Osteoblast (primary cell): Measurements from ENCODE around the gene TCF20. TPM values are rescaled to one million over a fixed set of nuclear protein-coding genes. Genes with fewer than 3 reads are reported as not detected.

ENCODE experiments used
- DNase-seq: peaks from one replicate; pipeline ENCODE4 v3.0.0; 2011; ENCODE audit warnings: low spot score, mixed read lengths; ENCODE audit not compliant: insufficient read length; ENCODE audit errors: missing footprints
- H2AFZ ChIP-seq: 2 replicates; pipeline ENCODE4 v1.6.0; 2011; ENCODE audit warnings: mild to moderate bottlenecking, low read length
- H3K27ac ChIP-seq: 2 replicates; pipeline ENCODE4 v1.5.1; 2011; ENCODE audit warnings: mild to moderate bottlenecking, low read depth, low read length, moderate library complexity
- H3K27me3 ChIP-seq: 2 replicates; pipeline ENCODE4 v1.6.0; 2012; ENCODE audit warnings: mild to moderate bottlenecking, control low read depth, inconsistent platforms, low read length, moderate library complexity; ENCODE audit not compliant: insufficient read depth
- H3K36me3 ChIP-seq: 2 replicates; pipeline ENCODE4 v1.5.1; 2011; ENCODE audit warnings: mild to moderate bottlenecking, low read length, control low read depth, moderate library complexity; ENCODE audit not compliant: insufficient read depth
- H3K4me1 ChIP-seq: 2 replicates; pipeline ENCODE4 v1.5.1; 2011; ENCODE audit warnings: mild to moderate bottlenecking, low read length, control low read depth, moderate library complexity; ENCODE audit not compliant: insufficient read depth
- H3K4me2 ChIP-seq: 2 replicates; pipeline ENCODE4 v1.6.0; 2011; ENCODE audit warnings: mild to moderate bottlenecking, low read length; ENCODE audit not compliant: insufficient read depth
- H3K4me3 ChIP-seq: fragments of 200-600 bp; sonication (generic); 3 replicates; pipeline ENCODE4 v1.5.1; 2012; ENCODE audit warnings: mild to moderate bottlenecking, low read length, inconsistent platforms; ENCODE audit not compliant: insufficient read depth
- H3K79me2 ChIP-seq: 2 replicates; pipeline ENCODE4 v1.6.0; 2012; ENCODE audit warnings: mild to moderate bottlenecking, low read length, control low read depth, inconsistent platforms; ENCODE audit not compliant: insufficient read depth
- H3K9me3 ChIP-seq: 2 replicates; pipeline ENCODE4 v1.5.1; 2011; ENCODE audit warnings: low read depth, low read length, control low read depth
- H4K20me1 ChIP-seq: 2 replicates; pipeline ENCODE4 v1.6.0; 2012; ENCODE audit warnings: mild to moderate bottlenecking, low read length, control low read depth; ENCODE audit not compliant: insufficient read depth
- total RNA-seq: library from RNA; depleted of rRNA; stranded (reverse); fragments of >200 nt; gene quantifications from 2 replicates; pipeline ENCODE4 v1.2.3, GENCODE V29; 2012
- TF ChIP-seq, protein P1 (sequence below): IDR thresholded peaks from 2 replicates; pipeline ENCODE4 v1.5.1; 2011; ENCODE audit warnings: mild to moderate bottlenecking, low read depth, low read length, moderate library complexity; ENCODE audit errors: extremely low read depth

TCF20 gene
- total RNA-seq, 1 donor, result 35.1 TPM

DNA sequence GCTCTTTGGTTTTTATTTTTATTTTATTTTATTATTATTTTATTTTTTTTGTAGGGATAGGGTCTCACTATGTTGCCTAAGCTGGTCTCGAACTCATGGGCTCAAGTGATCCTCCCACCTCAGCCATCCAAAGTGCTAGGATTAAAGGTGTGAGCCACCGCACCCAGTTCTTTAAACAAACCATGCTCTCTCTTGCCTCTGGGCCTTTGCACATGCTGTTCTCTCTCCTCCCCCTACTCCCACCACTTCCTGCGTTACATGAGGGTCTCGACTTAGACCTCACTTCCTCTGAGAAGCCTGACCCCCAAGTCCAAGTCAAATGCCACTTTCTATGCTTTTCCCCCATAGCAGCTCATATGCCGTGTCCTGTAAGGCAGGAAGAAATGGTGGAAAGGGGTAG is 15.2 kb upstream of the TCF20 start:
- Histone ChIP-seq H2AFZ (no peak overlapping the region), H3K9me3 (no peaks in the 10 kb centered on the region), H3K36me3 (no peaks in the 10 kb centered on the region), H3K27me3 (peaks cover 53% of the 10 kb centered on the region), H3K4me3 (no peak overlapping the region), H3K4me1 (no peaks in the 10 kb centered on the region), H3K4me2 (no peak overlapping the region), H3K79me2 (no peaks in the 10 kb centered on the region), H3K27ac (no peak overlapping the region), H4K20me1 (peaks cover 5% of the 10 kb centered on the region)
- TF ChIP-seq, protein P1, sequence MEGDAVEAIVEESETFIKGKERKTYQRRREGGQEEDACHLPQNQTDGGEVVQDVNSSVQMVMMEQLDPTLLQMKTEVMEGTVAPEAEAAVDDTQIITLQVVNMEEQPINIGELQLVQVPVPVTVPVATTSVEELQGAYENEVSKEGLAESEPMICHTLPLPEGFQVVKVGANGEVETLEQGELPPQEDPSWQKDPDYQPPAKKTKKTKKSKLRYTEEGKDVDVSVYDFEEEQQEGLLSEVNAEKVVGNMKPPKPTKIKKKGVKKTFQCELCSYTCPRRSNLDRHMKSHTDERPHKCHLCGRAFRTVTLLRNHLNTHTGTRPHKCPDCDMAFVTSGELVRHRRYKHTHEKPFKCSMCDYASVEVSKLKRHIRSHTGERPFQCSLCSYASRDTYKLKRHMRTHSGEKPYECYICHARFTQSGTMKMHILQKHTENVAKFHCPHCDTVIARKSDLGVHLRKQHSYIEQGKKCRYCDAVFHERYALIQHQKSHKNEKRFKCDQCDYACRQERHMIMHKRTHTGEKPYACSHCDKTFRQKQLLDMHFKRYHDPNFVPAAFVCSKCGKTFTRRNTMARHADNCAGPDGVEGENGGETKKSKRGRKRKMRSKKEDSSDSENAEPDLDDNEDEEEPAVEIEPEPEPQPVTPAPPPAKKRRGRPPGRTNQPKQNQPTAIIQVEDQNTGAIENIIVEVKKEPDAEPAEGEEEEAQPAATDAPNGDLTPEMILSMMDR, result no peak
- DNase-seq, result no peak

DNA sequence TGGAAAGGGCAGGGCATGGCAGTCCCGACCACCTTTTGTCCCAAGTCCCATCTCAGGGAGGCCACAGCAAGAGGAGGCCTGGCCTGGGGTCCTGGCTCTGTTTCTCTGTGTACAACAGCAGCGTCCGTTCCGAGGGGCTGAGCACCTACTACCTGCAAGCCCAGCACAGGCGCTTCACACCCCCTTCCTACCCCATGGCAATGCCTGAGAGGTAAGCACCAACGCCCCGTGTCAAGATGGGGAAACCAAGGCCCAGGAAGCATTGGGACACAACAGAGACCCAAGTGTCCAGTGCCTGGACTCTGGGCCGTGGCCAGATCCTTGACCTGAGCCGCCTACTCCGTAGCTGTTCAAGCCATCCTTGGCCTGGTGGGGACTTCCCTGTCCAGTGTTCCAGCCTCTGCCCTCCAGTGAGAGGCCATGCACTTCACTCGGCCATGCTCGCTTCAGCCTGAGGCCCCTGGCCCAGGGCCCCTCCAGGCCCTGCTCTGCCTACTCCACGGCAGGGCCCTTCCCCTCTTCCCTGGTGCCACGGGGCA is 14.3 kb upstream of the TCF20 start:
- Histone ChIP-seq H3K9me3 (no peaks in the 10 kb centered on the region), H3K4me1 (no peaks in the 10 kb centered on the region), H3K79me2 (no peaks in the 10 kb centered on the region), H3K36me3 (no peaks in the 10 kb centered on the region), H3K27ac (no peak overlapping the region), H3K4me2 (no peak overlapping the region), H3K27me3 (peaks cover 62% of the 10 kb centered on the region), H2AFZ (no peak overlapping the region), H4K20me1 (peaks cover 5% of the 10 kb centered on the region), H3K4me3 (no peak overlapping the region)
- TF ChIP-seq, protein P1, result no peak
- peak; percentile 62 for DNase-seq

DNA sequence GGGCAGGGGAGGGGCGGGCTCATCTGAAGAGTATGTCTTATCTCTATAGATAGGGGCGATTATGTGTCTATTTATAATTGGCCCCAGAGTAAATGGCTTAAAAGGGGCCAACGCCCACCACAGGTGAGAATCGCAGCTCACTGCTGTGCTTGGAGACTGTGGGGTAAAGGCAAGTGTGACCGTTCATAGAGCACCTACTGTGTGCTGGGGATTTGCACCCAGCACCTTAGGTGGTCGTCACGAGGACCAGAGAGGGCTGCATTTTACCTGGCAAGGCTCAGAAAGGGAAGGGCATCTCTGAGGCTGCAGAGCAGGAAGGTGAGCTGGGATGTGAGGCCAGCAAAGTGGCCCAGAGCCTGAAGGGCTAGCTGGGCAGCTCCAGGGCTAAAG is 13.7 kb upstream of the TCF20 start:
- DNase-seq, result peak; percentile 39
- H3K79me2 ChIP-seq, result no peaks in the 10 kb centered on the region
- no peak overlapping the region for H2AFZ ChIP-seq
- H4K20me1 ChIP-seq, result peaks cover 5% of the 10 kb centered on the region
- no peak overlapping the region for H3K4me2 ChIP-seq
- H3K4me1 ChIP-seq, result no peaks in the 10 kb centered on the region
- H3K4me3 ChIP-seq, result no peak overlapping the region
- H3K9me3 ChIP-seq, result no peaks in the 10 kb centered on the region
- TF ChIP-seq, protein P1, result no peak
- peaks cover 66% of the 10 kb centered on the region for H3K27me3 ChIP-seq
- no peak overlapping the region for H3K27ac ChIP-seq
- H3K36me3 ChIP-seq, result no peaks in the 10 kb centered on the region

DNA sequence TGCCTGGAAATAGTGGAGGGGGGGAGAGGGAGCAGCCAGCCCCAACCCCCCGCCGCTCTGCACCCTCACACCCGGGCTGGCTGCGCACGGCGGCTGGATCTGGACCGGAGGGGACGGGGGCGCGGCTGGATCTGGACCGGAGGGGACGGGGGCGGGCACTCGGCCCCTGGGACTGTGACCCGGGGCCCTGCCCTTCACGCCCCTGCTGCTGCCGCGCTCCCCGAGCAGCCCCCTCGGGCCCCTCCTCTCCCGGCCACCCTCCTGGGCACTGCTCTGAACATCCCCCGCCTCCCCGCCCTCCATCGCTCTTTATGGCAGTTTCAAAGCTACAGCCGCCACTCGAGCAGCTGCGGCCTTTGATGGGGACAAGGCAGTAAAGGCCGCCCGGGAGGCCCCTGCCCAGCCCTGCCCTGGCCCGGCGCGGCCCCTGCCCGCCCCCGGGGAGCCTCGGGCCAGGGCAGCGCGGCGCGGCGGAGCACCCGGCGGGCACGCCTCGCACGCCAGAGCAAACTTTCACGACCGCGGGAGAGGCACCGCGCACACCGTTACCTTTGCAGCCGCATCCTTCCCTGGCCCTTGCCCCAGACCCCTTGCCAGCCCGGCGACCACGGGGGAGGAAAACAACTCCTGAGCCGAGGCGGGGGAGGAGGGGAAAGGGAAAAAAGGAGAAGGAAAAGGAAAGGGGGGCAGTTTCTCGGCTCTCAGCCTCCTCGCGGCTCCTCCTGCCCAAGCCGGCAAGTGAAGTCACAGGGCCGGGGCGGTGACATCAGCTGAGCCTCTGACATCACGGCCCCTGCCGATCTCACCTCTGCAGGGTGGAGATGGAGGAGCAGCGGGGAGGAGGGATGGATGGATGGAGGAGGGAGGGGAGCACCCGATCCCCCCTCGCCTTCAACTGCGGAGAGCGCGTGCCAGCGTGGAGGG is 13.1 kb upstream of the TCF20 start:
- peak overlapping the region; percentile 53 for H3K4me3 ChIP-seq
- no peaks in the 10 kb centered on the region for H3K79me2 ChIP-seq
- H3K27me3 ChIP-seq, result peaks cover 66% of the 10 kb centered on the region
- peak; percentile 87 for DNase-seq
- no peak overlapping the region for H2AFZ ChIP-seq
- H3K4me1 ChIP-seq, result no peaks in the 10 kb centered on the region
- no peaks in the 10 kb centered on the region for H3K36me3 ChIP-seq
- H3K9me3 ChIP-seq, result no peaks in the 10 kb centered on the region
- TF ChIP-seq, protein P1, result no peak
- H3K27ac ChIP-seq, result no peak overlapping the region
- peaks cover 5% of the 10 kb centered on the region for H4K20me1 ChIP-seq
- peak overlapping the region; percentile 72 for H3K4me2 ChIP-seq
